Sciatic nerve (tissue), 2 donors: ENCODE results near the gene LRRC10B. TPM values are rescaled to one million over a fixed set of nuclear protein-coding genes. Genes with fewer than 3 reads are reported as not detected.
"Not testable (repeated sequence)": the region's sequence is repeated elsewhere in the genome, so short reads cannot be mapped to it uniquely, and the experiment has no call there.

Source experiments
- ATAC-seq: fragments of 200-7000 bp; cut with Tn5 transposase; one replicate; pipeline ENCODE4 v1.9.1; 2020; ENCODE audit warnings: mild to moderate bottlenecking, moderate library complexity
- DNase-seq: peaks from one replicate; pipeline ENCODE4 v3.0.0-alpha.2; 2020; ENCODE audit warnings: low spot score
- intact Hi-C: fragments of 100-400 bp; cut with DNase I; formaldehyde crosslinking; loops from one replicate; pipeline ENCODE4 v1.14.2; 2022
- total RNA-seq: library from RNA; stranded (reverse); fragmentation: NEBNext Ultra II Directional; extraction: Animal tissue kit (Norgen Biotek cat#: 25700); gene quantifications from one replicate; pipeline ENCODE4 v1.2.1, GENCODE V29; 2021
- donor health status: DM: no; HTN: no; CAD: no.
- donor health status: DM: no; HTN: no; CAD: no.

The LRRC10B gene
- 0.98 TPM for total RNA-seq

DNA sequence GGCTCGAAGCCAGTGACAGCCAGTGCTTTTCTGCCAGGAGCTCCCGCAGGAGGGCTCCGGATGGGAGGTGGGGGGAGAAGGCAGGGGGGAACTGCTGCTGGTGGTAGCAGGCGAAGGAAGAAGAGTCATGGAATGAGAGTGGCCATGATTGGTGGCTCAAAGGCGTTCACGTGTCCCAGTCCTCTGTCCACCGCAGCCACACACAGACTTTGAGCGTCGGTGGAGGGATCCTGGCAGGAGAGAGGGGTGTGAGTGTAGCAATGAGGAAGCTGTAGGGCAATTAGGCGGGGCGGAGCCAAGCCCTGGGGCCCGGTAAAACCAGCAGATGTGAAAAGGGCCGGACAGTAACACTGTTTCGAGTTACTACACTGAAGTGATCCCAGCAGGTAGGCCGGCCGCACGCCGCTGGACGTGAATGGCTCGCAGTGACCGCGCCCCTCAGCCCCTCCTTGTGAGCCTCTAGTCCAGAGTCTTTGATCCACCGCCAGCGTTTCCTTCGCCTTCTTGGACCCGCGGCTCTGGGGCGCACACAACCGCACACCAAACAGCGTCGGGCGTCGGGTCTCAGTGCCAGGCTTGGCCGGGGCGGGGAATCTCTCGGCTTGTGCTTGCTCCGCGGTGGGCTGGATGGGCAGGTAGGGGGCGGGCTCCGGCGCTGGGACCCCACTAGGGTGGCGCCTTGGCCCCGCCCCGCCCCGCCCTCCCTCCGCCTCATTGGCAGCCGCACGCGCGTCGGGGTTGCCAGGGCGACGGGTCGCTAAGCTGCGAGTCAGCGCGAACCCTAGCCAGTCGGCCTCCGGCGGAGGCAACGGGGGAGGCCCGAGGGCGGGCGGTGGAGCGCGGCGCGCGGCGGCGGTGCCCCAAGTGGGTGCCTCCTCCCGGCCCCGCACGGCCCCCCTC, at the start of gene LRRC10B:
Gene LRRC10B (plus strand): TSS at position 788 of the 900 bp plus-strand sequence. CDS start 250 bp downstream, outside the sequence.
- intact Hi-C loops = no loop called here
- ATAC-seq = peak; percentile 27

GRCh38 chr11:61460474-61460881, 48.1 kb upstream of the LRRC10B start:
- ATAC-seq = peak; percentile 87
- no peak for DNase-seq
- intact Hi-C loops = no loop called here

More for the DNA sequence above, at the start of gene LRRC10B:
- DNase-seq = no peak

GRCh38 chr11:61460986-61461385, 47.6 kb upstream of the LRRC10B start:
- DNase-seq (no peak), ATAC-seq (peak; percentile 45)
- intact Hi-C loops = no loop called here

DNA sequence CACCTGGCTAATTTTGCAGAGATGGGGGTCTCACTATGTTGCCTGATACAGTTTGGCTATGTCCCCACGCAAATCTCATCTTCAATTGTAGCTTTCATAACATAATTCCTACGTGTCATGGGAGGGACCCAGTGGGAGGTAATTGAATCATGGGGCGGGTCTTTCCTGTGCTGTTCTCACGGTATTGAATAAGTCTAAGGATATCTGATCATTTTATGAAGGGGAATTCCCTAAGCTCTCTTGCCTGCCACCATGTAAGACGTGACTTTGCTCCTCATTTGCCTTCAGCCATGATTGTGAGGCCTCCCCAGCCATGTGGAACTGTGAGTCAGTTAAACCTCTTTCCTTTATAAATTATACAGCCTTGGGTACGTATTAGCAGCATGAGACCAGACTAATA, 40.9 kb upstream of the LRRC10B start:
- DNase-seq, ATAC-seq, intact Hi-C loops: not testable (repeated sequence)

DNA sequence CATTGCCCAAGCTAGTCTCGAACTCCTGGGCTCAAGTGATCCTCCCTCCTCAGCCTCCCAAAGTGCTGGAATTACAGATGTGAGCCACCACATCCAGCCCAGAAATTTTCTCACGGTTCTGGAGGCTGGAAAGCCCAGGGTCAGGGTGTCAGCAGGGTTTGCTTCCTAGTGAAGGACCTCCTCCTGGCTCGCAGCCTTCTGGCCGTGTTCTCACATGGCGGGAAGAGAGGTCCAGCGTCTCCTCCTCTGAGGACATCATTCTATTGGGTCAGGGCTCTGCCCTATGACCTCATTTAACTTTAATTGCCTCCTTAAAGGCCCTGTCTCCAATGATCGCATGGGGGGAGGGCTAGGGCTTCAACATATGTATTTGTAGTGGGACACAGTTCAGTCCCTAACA, 40.5 kb upstream of the LRRC10B start:
- DNase-seq (no peak), ATAC-seq (no peak)
- intact Hi-C loops = no loop called here

DNA sequence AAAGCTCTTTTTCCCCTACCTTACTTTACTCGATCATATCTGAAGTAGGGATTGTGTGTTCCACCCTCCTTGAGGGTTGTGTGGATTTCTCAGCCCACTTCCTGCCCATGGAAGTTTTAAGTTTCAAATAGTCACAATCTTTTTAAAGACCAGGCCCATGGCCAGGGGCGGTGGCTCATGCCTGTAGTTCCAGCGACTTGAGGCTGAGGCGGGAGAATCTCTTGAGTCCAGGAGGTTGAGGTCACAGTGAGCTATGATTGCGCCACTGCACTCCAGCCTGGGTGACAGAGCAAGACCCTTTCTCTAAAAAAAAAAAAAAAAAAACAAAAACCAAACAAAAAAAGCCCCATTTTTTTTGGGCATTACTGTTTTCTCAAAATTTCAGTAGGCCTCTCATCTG, 36.3 kb upstream of the LRRC10B start:
- intact Hi-C loops = loop anchor here (10.0 kb wide), 1 partner anchor 163 kb away; no protein-coding TSS in a partner anchor
- DNase-seq (peak; percentile 71), ATAC-seq (peak; percentile 67)

DNA sequence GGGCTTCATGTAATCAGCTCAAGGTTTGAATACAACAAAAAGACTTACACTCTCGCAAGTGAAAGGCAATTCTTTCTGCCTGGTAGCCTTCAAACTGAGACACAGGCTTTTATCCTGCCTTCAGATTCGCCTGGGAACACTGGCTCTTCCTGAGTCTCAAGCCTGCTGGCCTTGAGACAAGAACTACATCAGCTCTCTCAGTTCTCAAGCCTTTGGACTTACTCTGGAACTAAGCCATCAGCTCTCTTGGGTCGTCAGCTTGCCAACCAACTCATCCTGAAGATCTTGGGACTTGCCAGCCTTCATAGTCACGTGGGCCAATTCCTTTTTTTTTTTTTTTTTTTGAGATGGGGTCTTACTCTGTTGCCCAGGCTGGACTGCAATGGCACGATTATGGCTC, 35.7 kb upstream of the LRRC10B start:
- ATAC-seq (peak; percentile 69), DNase-seq (no peak)
- intact Hi-C loops = loop anchor here (10.0 kb wide), 1 partner anchor 162 kb away; no protein-coding TSS in a partner anchor

DNA sequence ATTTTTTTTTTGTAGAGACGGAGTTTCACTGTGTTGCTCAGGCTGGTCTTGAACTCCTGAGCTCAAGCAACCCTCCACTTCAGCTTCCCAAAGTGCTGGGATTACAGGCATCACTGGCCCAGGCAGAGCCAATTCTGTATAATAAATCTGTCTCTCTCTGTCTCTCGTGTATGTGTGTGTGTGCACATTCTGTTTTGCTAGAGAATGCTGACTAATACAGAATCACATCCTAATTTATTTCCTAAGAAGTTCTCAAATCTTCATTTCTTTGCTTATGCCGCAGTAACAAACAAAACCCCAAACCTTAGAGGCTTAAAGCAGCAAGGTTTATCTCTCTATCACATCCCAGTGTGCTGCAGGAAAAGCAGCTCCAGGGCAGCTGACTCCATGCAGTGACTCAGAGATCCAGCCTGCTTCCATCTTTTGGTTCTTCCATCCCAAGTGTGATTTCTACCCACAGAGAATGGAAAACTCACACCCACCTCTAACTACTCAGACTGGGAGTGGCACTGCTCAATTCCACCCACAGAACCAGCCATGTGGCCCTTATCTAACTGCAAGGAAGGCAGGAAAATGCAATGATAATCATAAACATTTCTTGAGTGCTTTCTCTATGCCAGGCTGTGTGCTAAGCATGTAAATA, 35.1 kb upstream of the LRRC10B start:
- no peak for DNase-seq
- ATAC-seq = peak; percentile 6
- intact Hi-C loops = loop anchor here (10.0 kb wide), 1 partner anchor 161 kb away; no protein-coding TSS in a partner anchor

DNA sequence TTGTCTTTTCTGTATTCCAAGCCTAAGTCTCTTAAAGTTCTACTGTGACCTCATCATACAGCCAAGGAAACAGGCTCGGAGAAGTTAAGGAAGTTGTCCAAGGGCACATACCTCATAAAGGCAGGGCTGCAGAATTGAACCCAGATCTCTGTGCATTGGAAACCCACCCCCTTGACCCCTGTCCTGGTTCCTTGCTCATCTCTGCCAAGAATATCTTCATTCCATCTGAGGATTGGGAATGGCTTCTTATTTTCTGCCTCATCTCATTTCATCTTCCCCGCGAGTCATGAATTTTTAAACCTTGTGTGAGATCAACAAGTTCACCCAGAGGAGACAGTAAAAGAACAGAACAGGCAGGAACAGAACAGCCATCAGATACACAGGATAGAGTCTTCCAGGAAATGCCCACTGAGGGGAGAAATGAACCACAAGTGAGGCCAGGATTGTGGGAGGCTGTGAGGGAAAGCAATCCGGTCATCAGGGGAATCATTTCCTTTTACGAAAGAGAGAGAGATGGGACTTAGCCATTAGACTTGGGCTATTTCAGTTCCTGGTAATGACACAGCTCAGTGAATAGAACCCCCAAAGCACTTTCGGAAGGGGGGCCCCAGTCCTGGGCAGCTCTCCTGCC, 34.4 kb upstream of the LRRC10B start:
- no peak for DNase-seq
- intact Hi-C loops = loop anchor here (10.0 kb wide), 1 partner anchor 161 kb away; no protein-coding TSS in a partner anchor
- ATAC-seq = peak; percentile 77

DNA sequence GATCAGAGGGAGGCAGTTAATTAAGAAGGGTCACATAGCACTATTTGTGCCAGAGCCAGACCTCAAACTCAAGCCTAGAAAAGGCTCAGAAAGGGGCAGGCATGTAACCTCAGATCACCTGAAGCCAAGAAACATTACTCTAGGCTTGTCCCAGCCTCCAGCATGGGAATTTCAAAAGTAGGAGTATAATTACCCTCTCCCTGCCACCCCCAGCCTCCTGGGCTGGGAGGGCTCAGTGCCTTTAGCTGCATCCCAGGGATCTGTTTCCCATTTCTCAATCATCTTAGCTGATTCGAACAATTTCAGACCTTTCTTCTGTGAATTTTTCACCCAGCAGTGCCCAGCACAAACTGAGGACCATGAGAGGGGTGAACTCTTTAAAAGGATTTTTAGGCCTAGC, 33.1 kb upstream of the LRRC10B start:
- ATAC-seq (peak; percentile 12), DNase-seq (no peak)
- intact Hi-C loops = loop anchor here (10.0 kb wide), 1 partner anchor 159 kb away; no protein-coding TSS in a partner anchor

GRCh38 chr11:61476371-61476770, 32.2 kb upstream of the LRRC10B start:
- intact Hi-C loops = loop anchor here (10.0 kb wide), 1 partner anchor 158 kb away; no protein-coding TSS in a partner anchor
- DNase-seq (no peak), ATAC-seq (no peak)

DNA sequence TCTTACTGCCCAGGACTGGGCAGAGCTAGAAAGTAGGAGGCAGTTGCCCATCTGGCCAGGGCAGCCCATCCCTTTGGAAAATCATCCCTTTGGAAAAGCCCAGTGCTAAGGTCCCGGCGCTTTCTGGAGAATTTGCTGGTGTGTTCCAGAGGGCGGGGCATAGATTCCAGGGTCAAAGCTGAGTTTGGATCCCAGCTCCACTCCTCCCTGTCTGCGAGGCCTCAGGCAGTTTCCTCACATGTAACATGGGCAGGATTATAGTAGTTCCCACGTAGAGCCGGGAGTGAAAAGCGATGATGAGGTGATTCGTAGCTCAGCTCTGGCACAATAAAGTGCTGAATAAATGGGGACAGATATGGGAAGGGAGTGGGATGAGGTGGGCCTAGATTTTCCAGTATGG, 31.4 kb upstream of the LRRC10B start:
- intact Hi-C loops = loop anchor here (10.0 kb wide), 1 partner anchor 158 kb away; no protein-coding TSS in a partner anchor
- no peak for DNase-seq

DNA sequence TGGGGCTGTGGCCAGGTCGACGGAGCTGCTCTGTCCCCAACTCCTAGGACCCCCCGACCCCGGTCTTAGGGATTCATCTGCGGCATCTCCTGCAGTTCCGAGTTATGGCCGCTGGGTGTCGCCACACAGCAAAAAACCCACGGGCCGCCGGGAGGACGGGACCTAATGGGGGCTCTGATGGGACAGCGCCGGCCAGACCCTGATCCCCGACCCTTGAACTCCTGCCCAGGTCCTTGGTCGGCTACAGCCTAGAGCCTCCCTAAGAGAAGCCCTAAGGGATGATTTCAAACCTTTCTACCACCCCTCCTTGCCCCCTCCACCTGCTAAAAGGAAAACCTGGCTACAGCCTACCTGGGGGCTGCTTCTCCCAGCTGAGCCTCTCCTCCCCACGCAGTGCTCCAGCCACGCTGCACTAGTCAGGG, 30.8 kb upstream of the LRRC10B start:
- ATAC-seq (no peak), DNase-seq (peak; percentile 79)

More for the DNA sequence above, 31.4 kb upstream of the LRRC10B start:
- peak; percentile 25 for ATAC-seq

DNA sequence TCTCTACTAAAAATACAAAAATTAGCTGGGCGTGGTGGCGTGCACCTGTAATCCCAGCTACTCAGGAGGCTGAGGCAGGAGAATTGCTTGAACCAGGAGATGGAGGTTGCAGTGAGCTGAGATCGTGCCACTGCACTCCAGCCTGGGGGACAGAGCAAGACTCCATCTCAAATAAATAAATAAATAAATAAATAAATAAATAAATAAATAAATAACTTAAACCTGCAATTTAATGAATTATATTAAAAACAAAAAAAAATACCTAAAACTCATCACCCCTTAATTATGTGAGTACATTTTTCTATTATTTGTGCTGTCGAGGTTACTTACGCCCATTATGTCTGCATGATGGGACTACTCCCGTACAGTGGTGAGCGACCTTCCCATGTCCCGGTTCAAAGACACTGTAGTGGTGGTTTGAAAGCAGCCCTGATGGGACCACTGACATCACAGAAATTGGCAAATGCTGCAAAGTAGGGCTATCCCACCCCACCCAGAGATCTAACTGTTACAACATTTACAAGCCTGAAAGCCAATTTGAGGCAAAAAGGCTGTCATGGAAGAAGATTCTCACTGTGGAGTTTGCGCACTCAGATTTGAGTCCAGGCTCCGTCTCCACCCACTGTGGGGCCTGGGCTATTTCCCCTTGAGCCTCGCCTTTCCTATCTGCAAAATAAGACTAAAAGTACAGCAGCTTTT, 29.0 kb upstream of the LRRC10B start:
- intact Hi-C loops = loop anchor here (2.0 to 10.0 kb wide), 3 partner anchors 37 to 263 kb away; no protein-coding TSS in a partner anchor
- not testable (repeated sequence) for DNase-seq
- ATAC-seq = peak; percentile 6

More for the DNA sequence above, 30.8 kb upstream of the LRRC10B start:
- intact Hi-C loops = loop anchor here (2.0 to 10.0 kb wide), 2 partner anchors 39 to 157 kb away; no protein-coding TSS in a partner anchor

- intact Hi-C loops = loop anchor here (5.0 kb wide), 1 partner anchor 262 kb away; no protein-coding TSS in a partner anchor
- no peak for ATAC-seq
Measured at GRCh38 chr11:61480261-61480993, 28.1 kb upstream of the LRRC10B start.

GRCh38 chr11:61480994-61481335, 27.6 kb upstream of the LRRC10B start:
- intact Hi-C loops = loop anchor here (5.0 kb wide), 1 partner anchor 261 kb away; no protein-coding TSS in a partner anchor
- ATAC-seq (peak; percentile 47), DNase-seq (no peak)

More at GRCh38 chr11:61480261-61480993, 28.1 kb upstream of the LRRC10B start:
- DNase-seq = no peak

DNA sequence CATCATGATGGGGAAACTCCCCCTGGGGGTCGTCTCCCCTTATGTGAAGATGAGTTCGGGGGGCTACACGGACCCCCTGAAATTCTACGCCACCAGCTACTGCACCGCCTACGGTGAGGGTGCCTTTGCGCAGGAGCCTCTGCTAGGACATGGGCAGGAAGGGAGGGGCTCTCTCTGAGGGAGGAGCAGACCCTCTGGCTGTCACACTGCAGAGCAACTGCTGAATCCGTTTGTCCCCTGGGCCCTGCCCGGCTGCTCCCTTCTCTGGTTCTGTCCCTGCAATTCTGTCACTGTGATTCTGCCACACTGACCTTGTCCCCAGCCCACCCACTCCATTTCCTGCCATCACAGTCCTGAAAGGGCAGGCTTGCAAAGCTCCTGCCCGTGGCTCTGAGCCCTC, 26.7 kb upstream of the LRRC10B start:
- intact Hi-C loops = loop anchor here (5.0 kb wide), 1 partner anchor 260 kb away; no protein-coding TSS in a partner anchor
- ATAC-seq (no peak), DNase-seq (no peak)
